Activated T-helper 1 cell treated with Interleukin-2 at 50 U/mL for 16 hours (primary cell): ENCODE results near the gene GIMD1.
"Not testable (repeated sequence)": the region's sequence is repeated elsewhere in the genome, so short reads cannot be mapped to it uniquely, and the experiment has no call there.

Experiments used
- DNase-seq: peaks from one replicate; pipeline ENCODE4 v3.0.0-alpha.2; 2020; ENCODE audit warnings: low read depth

GIMD1 gene

DNA sequence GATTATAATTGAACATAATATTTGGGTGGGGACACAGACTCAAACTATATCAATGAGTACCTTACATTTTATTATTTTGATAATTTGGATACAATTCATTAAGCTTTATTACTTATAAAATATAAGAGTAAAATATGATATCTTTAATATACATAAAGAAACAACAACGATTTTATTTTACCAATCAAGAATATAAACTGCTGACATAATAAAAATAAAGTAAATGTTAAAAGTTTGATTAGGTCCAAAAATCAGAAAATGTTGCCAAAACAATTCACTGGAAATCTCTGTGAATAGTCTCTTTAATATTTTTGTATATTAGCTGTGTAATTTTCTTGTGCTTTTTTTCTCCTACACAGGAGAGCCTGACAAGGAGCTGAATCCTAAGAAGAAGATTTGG is 21.4 kb downstream of the GIMD1 start:
- no peak for DNase-seq

DNA sequence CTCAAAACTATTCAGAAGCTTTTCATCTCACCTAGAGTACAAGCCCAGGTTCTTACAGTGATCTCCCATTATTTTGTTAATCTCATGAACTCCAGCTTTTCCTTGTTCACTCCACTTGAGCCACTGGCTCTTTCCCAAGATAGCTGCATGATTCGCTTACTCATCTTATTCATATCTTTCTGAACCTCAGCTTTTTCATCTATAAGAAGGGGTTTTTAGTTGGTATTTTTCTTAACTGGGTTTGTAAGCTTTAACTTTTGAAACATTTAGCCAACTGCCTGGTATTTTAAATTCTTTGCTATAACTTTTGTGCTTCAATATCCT is 24.0 kb downstream of the GIMD1 start:
- no peak for DNase-seq

DNA sequence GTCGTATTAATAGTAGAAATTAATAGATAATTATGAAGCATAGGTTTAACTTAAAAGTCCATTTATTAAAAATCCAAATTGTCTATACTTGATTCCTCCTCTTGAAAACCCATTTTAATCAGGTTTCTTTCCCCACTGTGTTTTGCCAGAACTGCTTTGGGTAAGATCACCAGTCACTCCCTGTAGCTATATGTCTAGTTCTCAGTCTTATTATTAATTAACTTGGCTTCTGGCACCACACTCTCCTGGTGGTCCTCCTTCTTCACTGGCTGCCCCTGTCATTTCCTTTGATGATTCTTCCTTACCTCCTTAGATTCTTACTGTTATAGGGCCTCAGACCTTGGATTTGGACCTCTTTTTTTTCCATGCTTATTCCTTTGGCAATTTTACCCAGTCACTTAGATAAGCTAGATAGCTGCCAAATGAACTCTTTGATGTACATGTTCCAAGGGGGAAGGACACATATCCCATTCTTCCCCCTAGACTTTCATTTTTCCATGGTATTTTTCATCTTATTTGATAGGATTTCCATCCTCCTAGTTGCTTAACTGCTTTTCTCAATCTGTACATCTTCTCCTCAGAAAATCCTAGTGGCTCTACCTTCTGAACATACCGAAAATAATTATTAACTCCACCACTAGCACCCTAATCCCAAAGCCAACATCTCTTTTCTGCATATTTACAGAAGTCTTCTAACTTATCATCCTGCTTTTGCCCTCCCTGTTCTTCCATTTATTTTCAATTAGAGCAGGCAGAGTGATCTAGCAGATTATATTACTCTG is 24.5 kb downstream of the GIMD1 start:
- DNase-seq = no peak

DNA sequence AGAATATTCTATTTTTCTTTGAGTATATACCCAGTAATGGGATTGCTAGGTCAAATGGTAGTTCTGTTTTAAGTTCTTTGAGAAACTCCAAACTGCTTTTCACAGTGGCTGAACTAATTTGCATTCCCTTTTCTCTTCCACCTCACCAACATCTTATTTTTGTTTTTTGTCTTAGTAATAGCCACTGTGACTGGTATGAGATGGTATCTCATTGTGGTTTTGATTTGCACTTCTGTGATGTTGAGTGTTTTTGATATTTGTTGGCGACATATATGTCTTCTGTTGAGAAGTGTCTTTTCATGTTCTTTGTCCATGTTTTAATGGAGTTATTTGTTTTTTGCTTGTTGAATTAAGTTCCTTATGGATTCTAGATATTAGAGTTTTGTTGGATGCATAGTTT is 27.8 kb downstream of the GIMD1 start:
- no peak for DNase-seq

DNA sequence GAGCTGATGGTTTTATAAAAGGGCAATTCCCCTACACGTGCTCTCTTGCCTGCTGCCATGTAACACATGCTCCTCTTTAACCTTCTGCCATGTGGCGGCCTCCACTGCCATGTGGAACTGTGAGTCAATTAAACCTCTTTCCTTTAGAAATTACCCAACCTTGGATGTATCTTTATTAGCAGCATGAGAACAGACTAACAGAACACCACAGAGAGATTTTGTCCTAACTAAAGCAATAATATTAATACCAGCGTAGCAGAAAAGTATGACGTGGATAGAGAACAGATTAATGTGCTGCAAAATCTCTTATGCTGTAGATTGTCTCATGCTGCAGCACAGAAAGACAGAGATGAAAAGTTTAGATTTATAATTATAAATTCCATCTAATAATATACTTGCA is 29.1 kb downstream of the GIMD1 start:
- DNase-seq = no peak

DNA sequence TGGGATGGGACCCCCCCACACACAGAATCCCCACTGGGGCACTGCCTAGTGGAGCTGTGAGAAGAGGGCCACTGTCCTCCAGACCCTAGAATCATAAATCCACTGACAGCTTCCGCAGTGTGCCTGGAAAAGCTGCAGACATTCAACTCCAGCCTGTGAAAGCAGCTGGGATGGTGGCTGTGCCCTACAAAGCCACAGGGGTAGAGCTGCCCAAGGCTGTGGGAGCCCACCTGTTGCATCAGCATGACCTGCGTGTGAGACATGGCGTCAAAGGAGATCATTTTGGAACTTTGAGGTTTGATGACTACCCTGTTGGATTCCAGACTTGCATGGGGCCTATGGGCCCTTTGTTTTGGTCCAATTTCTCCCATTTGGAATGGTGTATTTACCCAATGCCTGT is 29.9 kb downstream of the GIMD1 start:
- DNase-seq = no peak

DNA sequence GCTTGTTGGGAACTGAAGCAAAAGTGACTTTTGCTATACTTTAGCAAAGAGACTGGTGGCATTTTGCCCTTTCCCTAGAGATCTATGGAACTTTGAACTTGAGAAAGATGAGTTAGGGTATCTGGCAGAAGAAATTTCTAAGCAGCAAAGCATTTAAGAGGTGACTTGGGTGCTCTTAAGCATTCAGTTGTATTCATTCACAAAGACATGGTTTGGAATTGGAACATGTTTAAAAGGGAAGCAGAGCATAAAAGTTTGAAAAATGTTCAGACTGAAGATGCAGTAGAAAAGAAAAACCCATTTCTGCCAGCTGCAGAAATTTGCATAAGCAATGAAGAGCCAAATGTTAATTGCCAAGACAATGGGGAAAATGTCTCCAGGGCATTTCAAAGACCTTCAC is 30.7 kb downstream of the GIMD1 start:
- DNase-seq = no peak

DNA sequence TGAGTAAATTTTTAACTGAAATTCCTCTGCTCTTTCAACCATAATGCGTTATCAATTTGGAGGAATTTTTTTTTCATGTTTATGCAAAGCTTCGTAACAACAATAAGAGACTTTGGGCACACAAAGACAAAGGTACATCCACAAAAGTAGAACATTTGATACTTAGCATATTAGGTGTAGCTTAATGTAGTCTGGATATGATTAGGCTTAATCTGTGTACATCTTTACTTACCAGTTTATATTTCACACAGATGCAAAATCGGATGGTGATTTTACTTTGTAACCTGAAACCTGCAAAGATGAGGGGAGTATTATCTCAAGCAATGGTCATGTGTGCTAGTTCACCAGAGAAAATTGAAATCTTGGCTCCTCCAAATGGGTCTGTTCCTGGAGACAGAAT is 32.0 kb downstream of the GIMD1 start:
- no peak for DNase-seq

DNA sequence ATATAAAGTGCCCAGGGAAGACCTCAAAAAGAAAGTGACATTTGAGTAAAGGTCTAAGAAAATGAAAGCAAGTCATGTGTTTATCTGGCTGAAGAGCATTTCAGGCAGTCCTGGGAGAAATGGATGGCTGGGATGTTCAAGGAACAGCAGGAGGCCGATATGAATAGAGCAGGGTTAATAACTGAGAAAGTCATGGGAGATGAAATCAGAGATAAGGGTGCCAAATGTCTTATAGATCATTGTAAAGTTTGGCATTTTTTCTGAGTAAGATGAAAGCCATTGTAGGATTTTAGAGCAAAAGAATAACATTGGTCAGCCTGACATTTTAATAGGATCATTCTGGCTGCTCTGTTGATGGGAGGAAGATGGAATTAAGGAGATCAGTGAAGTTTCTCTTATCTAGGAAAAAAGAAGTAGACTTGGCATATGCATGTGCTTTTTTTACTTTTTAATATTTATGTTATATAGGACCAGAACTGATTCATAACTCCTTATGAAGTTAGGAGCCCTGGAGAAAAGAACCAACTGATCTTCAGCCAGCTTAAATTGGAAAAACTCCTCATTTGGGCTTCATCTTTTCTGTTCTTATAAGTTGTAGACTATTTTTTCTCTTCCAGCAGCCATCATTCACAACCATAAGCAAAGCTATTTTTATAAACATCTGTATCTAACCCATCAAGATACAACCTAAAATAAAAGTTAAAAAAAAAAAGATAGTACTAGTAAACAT is 33.7 kb downstream of the GIMD1 start:
- no peak for DNase-seq

DNA sequence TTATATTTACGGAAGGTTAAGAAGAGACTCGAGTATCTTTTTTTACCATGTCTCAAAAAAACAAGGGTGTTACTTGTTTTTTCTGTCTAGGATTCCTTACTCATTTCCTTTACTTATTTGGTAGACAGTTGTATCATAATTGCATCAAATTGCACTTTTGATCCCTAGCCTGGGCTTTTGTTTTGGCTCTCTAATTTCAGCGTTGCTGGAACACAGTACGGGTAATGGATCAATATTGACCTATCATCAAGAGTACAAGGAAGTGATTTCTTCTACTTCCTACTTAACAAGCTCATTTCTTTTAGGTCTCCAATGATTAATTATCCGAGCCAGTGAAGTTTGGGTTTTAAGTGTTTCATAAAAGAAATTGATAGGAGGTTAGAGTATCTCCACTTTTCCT is 35.4 kb downstream of the GIMD1 start:
- no peak for DNase-seq

DNA sequence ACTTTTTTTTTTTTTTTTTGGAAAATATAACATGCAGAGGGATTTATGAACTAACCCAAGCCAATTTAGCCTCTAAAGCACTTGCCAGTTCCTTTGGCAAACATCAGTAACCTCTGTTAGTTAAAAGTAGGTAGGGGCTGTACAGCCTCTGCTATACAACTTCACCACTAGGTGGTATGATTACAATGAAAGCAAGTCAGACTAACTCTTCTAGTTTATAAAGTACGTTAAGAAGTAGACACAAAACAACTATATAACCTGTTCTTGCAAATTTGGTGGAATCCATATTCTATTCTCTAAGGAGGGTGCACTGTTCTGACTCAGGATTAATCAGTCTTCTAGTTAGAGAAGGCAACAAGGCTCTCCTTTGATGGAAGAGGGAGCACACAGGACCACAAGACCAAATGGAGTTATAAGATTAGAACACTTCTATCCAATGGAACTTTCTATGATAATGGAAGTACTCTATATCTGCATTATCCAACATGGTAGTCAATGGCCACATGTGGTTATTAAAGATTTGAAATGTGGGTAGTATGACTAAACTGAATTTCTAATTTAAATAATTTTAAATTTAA is 39.4 kb downstream of the GIMD1 start:
- no peak for DNase-seq

DNA sequence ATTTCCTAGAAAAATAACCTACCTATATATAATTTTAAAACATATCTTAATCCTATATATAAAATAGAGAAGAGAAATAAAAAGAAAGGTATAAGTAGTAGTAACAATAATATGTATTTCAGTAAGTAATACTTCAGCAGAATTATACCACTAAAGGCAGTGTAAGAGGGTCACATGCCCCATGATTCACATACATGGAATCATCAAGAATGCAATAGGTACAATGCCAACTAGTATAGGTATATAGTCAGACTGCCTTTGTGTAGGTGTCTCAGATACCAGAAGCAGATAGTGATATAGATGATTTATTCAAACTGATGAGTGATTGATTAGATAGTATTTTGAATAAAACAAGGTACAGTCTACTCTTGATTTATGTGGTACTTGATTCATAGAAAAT is 42.8 kb downstream of the GIMD1 start:
- no peak for DNase-seq

DNA sequence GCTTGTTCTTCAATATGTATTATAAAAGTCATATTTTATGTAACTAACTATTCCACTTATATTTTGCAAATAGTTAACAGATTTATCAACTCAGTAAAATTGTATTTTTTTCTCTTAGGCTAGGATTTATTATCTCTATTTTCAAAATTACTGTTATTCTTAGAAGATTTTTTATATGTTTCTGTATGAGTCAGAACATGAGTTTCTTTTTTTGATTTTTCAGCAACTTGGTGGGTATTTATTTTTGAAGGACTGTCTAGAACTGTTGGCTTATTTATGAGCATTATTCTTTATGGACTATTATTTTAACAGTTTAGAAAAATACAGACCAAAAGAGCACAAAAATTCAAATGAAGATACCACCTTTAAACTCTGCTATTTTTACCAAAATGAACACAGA is 45.5 kb downstream of the GIMD1 start:
- no peak for DNase-seq

DNA sequence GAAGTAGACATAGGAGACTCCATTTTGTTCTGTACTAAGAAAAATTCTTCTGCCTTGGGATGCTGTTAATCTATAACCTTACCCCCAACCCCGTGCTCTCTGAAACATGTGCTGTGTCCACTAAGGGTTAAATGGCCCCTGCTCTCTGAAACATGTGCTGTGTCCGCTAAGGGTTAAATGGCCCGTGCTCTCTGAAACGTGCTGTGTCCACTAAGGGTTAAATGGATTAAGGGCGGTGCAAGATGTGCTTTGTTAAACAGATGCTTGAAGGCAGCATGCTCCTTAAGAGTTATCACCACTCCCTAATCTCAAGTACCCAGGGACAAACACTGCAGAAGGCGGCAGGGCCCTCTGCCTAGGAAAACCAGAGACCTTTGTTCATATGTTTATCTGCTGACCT is 46.8 kb downstream of the GIMD1 start:
- not testable (repeated sequence) for DNase-seq

DNA sequence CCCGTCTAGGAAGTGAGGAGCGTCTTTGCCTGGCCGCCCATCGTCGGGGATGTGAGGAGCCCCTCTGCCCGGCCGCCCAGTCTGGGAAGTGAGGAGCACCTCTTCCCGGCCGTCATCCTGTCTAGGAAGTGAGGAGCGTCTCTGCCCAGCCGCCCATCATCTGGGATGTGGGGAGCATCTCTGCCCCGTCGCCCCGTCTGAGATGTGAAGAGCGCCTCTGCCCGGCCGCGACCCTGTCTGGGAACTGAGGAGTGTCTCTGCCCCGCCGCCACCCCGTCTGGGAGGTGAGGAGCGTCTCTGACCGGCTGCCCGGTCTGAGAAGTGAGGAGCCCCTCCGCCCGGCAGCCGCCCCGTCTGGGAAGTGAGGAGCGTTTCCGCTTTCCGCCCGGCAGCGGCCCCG is 47.4 kb downstream of the GIMD1 start:
- not testable (repeated sequence) for DNase-seq

DNA sequence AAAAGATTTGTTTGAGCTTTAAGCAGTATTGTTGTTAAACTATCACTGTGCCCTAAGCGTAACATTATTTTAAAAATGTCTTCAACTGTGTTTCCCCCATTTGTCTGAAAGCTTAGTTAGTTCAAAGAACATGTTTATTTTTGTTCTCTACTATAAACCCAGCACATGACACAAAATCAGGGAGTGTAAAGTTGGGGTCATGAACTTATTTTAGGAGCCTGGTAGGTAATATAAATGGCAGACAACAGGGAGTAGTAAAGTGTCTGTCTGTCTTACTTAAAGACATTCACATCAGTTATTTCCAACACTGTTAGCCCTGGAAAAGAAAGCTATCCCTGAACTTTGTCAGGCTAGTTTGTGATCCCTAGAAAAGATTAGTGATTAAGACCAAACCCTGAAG is 48.3 kb downstream of the GIMD1 start:
- no peak for DNase-seq

DNA sequence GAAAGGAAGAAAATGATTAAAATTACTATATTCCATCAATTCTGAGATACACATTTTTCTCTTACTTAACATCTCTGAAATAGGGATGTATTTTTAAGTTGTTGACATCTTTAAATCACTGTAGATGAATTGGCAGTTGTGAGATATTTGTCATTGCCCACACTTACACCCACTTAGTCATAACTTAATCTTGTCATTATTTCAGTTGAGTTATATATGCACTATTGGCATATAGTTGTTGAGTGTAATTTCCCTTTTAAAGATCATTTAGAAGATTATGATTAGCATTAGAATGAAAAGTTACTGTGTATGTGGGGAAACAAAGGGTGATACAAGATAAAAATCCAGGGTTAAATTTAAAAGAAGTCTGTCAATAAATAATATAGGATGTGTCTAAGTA is 50.1 kb downstream of the GIMD1 start:
- DNase-seq = no peak

DNA sequence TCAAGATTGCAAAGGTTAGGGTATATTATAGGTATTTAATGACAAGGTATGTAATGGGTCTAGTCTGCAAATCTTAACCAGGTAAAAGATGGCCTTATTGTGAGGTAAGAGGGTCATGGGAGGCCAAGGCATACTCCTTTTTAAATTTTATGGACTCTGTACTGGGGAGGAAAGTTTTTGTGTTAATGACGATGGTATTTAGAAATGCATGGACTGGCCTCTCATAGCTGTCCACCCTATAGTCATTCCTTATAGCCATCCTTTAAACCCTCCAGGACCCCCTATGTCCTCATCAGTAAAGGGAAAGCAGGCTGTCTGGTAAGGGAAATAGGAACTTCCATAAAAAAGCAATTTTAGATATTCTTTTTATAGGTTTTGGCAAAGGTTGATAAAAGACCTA is 50.8 kb downstream of the GIMD1 start:
- no peak for DNase-seq

DNA sequence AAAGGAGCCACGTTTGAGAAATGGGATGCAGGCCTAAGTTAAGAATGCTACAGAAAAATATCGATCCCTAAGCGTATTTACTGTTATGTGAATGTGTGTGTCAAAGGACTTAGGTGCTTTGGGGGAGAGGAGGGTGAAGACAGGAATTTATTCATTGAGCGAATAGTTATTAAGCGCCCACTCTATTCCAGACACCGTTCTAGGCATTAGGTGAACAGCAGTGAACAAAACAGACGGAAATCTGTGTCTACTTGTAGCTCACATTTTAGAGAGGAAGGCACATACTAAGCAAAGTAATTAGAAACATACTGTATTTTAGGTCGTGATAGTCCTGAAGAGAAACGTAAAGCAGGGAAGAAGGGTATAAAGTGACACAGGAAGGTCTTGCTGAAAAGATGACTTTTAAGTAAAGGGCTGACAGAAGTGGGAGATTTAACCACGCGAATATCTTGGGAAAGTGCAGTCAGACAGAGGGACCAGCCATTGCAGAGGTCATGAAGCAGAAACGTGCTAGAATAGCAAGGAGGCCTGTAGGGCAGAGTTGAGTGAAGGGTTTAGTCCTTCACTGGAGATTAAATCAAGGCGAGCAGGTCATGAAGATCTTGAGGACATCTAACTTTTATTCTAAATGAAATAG is 51.7 kb downstream of the GIMD1 start:
- no peak for DNase-seq

DNA sequence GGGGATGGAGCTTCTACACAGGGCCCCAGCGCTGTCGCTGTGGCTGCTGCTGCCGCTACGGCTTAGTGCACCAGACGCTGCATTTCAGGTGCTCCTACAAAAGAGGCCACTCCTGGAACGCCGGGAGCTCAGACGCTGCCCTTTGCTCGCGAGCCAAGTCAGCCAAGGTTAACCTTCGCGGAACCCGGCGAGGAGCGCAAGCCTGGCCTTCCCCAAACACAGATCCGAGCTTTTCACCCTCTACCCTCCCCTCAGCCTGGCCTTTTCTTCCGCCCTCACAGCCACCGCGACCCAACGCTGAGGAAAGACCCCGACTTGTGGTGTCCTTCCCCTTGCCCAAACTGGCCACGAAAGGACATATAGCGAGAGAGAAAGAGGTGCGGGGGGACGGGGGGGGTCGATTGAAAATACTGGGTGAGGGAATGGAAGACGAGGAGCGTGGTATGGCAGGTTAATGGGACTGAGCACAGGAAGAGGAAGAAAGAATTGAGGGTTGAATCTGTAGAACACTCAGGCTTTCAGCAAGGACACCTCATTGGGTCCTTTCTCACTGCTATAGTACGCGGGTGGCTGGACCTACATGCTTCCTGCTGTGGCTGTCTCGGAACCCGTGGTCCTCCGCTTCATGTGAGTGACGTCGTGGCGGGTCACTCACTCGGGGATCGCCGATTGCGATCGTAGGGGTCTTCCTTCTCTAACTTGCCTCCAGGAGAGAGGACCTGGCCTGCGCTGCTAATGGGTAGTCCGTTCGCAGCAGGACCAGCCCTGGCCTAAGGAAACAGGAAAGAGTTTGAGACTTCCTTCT is 52.4 kb downstream of the GIMD1 start, which contains the start of the genes AIMP1 and TBCK:
AIMP1 (plus strand) TSS at position 583 of the 805 bp plus-strand sequence. CDS start 8,460 bp downstream, outside the sequence.
TBCK (minus strand) TSS at position 242 of the 805 bp plus-strand sequence. CDS start 7,249 bp downstream, outside the sequence.
- peak; percentile 69 for DNase-seq

DNA sequence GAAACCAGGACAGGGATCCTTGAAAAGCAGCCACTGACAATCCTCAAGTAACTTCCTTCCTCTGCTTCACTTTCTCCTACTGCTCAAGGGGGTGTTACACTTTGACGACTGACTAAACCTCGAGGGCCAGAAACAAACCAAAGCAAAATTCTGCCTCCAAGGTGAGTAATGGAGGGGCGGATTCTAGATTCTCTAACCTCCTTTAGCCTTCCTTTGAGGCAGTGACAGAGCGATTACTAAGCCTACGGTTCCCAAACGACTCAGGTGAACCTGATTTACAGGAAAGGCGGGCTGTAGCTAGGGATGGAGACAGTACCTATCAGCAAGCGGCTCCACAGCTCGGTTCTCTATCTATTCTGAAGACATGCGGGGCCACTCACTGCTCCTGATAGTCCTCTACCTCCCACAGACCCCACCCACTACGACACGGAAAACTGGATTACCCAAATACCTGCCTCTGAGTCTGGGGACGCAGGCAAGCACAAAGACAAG is 53.1 kb downstream of the GIMD1 start:
- DNase-seq = no peak

DNA sequence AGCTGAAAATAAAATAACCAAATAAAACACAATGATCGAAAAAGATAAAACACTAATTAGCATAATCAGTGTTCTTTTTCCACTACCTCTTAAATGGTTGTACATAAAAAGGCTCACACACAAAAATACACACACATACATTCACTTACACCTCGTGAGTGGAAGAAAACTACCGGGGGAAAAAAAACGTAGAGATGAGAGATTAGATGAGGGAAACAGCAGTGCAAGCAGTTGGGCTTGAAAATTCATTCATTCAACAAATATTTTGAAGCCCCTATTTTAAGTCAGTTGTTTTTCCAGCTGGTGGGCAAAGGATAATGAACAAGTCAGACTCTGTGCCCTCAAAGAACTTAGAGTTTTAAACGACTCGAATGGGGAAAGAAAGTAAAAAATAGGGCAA is 53.6 kb downstream of the GIMD1 start:
- DNase-seq = no peak
